ENCODE data around the gene ABCA7.

The ABCA7 gene

GRCh38 chr19:1089126-1089771 lies 49.3 kb downstream of the ABCA7 start:
- no peak for DNase-seq

- DNase-seq = no peak
Observed at GRCh38 chr19:1089891-1090290, 50.0 kb downstream of the ABCA7 start.

GRCh38 chr19:1090731-1091543 lies 51.0 kb downstream of the ABCA7 start:
- no peak for DNase-seq

GRCh38 chr19:1091544-1092175 lies 51.8 kb downstream of the ABCA7 start:
- DNase-seq = no peak

- DNase-seq = no peak
Observed at GRCh38 chr19:1093330-1093729, 53.4 kb downstream of the ABCA7 start.

GRCh38 chr19:1093811-1094553 lies 54.1 kb downstream of the ABCA7 start:
- DNase-seq = no peak

- no peak for DNase-seq
Observed at GRCh38 chr19:1094655-1094977, 54.7 kb downstream of the ABCA7 start.

GRCh38 chr19:1094978-1095701 lies 55.2 kb downstream of the ABCA7 start, which contains the start of gene POLR2E:
POLR2E (minus strand) TSS chr19:1095375; CDS start chr19:1095315, 60 bp downstream.
- DNase-seq = peak; percentile 99

GRCh38 chr19:1097810-1098176 lies 57.9 kb downstream of the ABCA7 start:
- DNase-seq = no peak

GRCh38 chr19:1098177-1099051 lies 58.5 kb downstream of the ABCA7 start:
- no peak for DNase-seq

- no peak for DNase-seq
Observed at GRCh38 chr19:1101337-1101698, 61.4 kb downstream of the ABCA7 start.

GRCh38 chr19:1102407-1103131 lies 62.7 kb downstream of the ABCA7 start:
- DNase-seq = peak; percentile 59 to 66

- DNase-seq = no peak
Observed at GRCh38 chr19:1103132-1103707, 63.3 kb downstream of the ABCA7 start.

- peak; percentile 97 for DNase-seq
Observed at GRCh38 chr19:1103708-1104310, 63.9 kb downstream of the ABCA7 start, which contains the start of gene GPX4. GPX4 (plus strand) TSS chr19:1103994; CDS start chr19:1104044, 50 bp downstream.

- DNase-seq = peak; percentile 63 to 69
Observed at GRCh38 chr19:1104311-1105007, 64.6 kb downstream of the ABCA7 start.

GRCh38 chr19:1105008-1105872 lies 65.3 kb downstream of the ABCA7 start:
- DNase-seq = no peak

GRCh38 chr19:1105873-1106840 lies 66.2 kb downstream of the ABCA7 start:
- no peak for DNase-seq

Data from stimulated activated CD4-positive, alpha-beta T cell treated with anti-CD3 and anti-CD28 coated beads, Interleukin-2, amount 100 ng/mL, for 48 hours (primary cell).